ENCODE measurements around the gene PLCD3. TPM values are rescaled to one million over a fixed set of nuclear protein-coding genes. Genes with fewer than 3 reads are reported as not detected.
"Not testable (repeated sequence)": the region's sequence is repeated elsewhere in the genome, so short reads cannot be mapped to it uniquely, and the experiment has no call there.

PLCD3 gene
- total RNA-seq, 1 experiment from 2014 or later, result 130 TPM

DNA sequence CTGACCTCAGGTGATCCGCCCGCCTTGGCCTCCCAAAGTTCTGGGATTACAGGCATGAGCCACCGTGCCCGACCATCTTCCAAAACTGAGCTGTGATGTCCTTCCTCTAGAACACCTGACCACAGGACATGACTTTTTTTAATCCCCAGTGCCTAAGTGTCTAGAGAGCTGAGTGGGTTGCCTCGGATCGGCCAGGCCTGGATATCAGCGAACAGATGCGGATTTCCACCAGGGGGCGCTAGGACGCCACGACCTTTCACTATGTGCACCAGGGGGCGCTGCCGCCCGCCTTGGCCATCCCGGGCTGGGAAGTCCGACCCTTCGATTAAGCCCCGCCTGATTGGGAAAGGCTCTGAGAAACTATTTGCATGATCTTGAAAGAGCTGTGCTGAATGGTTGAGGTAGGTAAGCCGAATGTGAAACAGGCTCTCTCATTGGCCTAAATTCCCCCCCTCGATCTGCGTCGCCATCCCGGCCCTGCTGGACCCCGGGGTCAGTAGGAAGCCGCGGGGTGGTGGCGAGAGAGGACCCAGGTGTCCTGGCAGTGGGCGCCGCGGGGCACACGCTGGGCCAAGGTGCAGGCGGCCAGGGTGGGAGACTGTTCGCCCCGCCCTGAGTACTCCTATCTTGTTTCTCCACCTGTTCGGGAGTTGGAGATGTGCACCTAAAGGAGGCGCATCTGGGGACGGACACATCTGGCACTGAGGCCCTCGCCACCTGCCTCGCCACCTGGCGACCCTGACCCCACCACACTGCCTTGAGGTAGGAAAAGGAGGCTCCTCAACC lies 3.1 kb upstream of the PLCD3 start, which contains the start of gene ACBD4:
ACBD4 (plus strand) TSS at position 496 of the 786 bp plus-strand sequence. CDS start 458 bp downstream, outside the sequence.
- peak; percentile 99 for DNase-seq (ENCODE audit: low spot score)

DNA sequence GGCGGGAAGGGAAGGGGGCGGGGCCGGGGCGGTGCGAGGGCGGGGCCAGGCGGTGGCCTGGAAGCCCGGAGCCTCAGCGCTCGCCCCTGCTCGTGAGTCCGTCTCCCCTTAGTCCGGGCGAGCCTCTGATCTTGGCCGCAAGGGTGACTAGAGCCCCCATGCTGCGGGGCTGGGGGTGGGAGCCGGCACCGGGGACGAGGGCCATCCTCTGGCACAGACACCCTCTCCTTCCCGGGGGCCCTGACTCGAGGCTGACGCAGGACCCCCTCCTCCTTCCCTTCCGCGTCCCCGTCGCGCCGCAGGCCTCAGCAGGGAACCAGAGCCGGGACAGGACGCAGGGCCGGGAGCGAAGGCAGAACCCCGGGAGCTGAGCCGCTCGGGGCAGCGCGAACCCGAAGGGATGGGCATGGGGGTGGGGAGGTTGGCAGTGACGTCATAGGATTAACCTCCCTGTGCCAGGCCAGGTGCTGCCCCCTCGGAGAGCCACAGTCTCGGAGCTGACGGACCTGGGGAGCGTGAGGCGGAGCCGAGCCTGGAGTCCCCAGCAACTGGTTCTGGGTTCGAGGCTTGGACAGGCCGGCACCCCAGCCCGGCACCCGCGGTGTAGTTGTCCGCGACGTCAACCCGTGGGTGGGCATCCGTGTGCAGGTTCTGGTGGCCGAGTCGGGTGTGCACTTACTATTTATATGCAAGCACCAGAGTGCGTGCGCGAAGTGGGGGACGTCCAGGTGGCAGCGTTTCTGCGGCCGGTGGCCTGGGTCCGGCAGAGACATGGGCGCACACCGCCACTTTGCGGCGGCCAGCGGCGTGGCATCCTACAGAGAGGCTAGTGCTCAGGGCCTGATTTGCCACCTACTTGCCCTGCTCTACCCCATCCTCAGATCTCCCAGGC lies 503 bp upstream of the PLCD3 start:
- peak; percentile 91 for DNase-seq (ENCODE audit: low spot score)

DNA sequence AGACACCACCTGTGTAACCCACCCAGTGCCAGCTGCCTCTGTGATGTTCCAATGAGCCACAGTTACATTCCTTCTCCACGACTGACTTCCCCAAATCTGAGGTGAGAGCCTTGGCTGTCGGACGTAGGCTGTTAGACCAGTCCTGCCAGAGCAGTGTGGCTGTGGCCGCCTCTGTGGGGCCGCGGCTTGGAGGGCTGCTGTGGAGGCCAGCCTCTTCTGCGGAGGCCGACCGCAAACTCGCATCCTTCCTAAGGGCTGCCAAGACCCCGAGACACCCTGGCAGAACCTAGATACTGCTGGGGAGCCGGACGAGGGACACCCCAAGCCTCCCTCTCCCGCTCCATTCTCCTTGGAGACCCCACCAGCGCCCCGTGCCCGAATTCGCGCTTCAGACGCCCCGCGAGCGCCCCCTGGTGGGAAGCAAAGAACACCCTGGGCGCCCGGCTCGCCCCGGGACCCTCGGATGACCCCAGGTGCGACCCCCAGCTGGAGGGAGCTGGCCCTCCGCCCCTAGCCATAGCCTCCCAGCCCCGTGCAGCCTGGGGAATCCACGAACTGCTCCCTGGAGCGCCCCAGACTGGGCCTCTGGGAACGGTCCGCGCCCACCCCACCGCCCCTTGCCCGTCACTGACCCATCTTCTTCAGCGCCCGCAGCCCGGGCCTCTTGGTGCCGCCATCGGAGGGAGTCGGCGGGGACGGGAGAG lies 547 bp downstream of the PLCD3 start:
- peak; percentile 47 for DNase-seq (ENCODE audit: low spot score)

DNA sequence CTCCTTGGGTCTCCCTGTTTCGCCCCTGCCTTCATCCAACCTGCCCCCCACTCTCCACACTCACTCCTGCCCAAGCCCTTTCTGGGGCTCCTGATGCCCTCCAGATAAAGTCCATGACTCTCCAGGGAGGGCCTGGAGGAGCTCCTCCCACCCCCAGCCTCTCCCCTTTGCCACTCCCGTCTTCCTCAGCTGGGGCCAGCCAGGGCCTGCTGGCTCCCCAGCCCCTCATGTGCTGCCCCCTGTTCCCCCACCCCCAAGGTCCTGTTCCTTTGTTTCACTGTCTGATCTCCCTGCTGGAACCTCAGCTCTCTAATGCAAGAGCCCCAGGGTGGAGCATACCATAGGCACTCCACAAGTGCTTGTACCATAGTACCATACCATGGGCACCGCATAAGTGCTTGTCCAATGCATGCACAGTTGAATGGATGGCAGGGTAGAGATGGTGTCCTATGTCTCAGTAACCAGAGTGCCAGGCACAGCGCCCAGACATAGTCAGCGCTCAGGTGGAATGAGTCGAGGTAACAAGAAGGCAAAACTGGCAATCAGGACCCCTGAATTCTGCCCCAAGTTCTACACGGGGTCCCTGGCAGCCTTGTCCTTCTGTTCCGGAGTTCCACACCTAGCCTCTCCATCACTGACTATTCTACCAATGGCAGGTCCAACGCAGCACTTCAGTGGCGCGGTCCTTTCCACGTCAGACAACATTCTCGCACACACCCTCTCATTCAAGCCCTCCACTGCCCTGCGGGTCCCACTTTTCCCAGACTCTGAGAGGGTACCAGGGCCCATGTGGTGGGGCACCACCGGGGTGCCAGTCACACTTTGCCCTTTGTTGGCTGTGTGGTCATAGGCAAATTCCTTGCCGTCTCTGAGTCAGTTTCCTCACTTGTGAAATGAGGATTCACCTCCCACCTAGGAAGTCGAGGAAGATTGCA lies 1.4 kb downstream of the PLCD3 start:
- DNase-seq (ENCODE audit: low spot score), result no peak

DNA sequence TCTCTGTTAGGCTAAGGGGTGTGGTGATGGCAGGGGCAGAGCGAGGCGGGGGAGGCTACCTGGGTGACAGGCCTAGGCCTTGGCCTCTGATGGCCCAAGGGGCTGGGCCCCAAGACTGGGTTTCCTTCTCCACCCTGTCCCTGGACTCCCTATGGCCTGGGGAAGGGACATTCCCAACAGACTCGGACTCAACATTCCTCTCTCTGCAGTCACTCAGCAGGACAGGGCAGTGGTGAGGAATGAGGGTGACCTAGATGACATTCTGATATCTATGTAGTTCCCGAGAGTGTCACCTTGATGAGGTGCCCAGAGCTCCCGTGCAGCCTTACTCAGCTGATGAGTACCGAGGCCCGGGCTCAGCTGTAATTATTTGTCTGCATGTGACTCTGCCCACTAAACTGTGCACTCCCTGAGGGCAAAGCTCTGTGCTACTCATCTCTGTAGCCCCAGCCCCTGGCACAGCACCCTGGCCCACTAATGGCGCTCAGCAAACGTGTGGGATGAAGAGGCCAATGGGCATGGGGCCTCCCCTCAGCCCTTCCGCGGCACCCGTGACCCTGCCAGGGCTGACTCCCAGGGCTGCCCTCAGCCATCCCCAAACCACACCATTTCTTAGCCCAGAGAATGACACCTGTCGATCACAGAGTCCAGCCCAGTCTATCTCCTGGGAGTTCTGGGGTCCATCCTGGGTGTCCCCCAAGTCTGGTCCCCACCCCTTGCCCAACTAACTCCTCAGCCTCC lies 2.2 kb downstream of the PLCD3 start:
- DNase-seq (ENCODE audit: low spot score), result peak; percentile 77

DNA sequence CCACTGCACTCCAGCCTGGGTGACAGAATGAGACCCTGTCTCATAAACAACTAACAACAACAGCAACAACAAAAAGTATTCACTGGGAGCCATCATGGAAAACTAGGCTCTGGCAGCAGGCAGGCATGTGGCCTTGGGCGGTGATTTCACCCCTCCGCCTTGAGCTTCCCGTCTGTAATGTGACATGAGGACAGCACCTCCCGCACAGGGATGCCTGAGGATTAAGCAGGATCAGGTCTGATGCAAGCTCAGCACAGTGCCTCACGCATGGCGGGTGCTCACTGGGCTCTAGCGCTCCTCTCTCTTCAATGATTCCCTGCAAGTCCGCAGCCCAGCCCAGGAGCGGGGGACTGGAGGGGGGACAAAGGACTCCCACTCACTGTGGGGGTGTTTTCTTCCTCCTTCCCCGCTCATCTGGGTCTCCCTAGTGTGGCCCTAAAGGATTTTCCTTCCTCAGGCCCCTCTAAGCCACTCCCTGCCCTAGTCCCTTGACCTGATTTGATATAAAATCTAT lies 2.8 kb downstream of the PLCD3 start:
- peak; percentile 61 for DNase-seq (ENCODE audit: low spot score)

DNA sequence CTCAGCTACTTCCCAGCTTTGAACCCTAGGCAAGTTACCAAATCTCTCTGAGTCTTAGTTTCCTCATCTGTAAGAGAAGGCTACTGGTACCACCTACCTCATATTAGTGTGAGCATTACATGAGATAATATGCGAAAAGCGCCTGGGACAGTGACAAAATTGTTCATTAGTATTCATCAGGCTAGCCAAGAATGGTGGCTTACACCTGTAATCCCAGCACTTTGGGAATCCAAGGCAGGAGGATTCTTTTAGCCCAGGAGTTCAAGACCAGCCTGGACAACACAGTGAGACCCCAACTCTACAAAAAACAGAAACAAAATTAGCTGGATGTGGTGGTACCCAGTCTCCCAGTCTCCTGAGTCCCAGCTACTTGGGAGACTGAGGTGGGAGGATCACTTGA lies 3.3 kb downstream of the PLCD3 start:
- no peak for DNase-seq (ENCODE audit: low spot score)

DNA sequence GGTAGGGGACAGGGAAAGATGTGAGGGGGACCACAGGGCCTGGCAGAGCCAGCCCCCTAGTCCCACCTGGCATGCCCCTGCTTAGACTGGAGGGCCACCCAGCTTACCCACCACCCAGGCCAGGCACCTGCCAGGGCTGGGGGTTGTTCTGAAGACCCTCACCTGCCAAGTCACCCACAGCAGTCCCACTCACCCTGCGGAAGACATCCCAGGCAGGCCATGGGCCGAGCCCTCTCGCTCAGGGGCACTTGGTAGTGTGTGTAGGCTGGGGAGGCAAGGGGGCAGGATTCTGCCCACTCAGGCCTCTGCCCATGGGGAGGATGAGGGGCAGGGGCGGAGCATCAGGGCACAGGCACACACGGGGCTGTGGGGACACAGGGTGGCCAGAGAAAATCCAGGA lies 4.0 kb downstream of the PLCD3 start:
- no peak for DNase-seq (ENCODE audit: low spot score)

DNA sequence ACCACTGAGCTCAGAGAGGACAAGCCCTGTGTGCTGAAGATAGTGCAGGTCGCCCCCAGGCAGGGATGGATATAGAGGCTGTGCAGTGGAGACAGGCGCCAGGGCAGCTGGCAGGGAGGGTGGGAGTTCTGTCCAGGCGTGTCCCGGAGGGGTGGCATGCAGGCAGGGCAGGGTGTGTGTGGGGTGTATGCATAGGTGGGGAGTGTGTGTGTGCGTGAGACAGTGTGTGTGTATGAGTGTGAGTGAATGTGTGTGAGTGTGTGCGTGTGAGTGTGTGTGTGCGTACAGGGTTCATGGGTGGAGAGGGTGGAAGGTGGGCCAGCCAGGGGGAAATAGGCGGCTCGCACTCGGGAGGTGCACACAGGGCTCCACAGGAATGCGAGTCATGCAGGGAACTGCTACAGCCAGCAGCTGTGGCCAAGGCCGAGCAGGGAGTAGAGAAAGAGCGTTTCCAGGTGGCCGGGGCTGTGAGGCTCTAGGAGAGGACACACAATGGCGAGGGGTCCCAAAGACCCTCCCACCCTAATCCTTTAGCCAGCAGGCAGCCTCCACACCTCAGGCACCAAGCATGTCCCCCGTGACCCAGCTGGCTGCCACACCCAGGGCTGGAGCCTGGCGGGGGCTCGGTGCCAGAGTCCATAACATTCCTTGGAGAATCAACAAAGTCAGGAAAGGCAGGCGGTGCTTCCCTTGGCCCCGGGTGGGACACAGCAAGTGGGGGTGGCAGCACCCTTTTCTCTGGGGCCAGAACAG lies 4.6 kb downstream of the PLCD3 start:
- peak; percentile 80 for DNase-seq (ENCODE audit: low spot score)

DNA sequence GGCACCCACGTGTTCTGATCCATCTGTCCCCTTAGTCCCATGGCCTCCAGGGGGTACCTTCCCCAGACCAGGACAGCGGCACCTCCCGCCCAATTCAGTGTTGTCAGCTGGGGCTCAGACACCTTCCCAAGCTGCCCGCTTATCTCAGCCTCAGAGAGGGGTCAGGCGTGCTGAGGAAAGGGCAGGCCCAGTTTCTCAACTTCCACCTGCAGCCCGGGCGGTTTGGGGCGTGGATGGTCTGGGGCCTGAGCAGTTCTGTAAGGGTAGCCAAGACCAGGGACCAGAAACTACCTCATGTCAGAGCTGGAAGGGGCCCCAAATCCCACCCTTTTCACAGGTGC lies 5.1 kb downstream of the PLCD3 start:
- no peak for DNase-seq (ENCODE audit: low spot score)

DNA sequence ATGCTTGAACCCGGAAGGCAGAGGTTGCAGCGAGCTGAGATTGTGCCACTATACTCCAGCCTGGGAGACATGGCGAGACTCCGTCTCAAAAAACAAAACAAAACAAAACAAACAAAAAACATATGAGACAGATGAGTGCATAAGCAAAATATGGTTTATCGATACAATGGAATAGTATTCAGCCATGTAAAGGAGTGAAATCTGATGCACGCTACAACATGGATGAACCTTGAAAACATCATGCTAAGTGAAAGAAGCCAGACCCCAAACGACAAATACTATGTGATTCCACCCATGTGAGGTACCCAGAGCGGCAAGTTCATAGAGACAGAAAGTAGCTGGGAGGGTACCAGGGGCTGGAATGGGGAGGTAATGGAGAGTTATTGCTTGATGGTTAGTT lies 6.8 kb downstream of the PLCD3 start:
- DNase-seq (ENCODE audit: low spot score), result no peak

DNA sequence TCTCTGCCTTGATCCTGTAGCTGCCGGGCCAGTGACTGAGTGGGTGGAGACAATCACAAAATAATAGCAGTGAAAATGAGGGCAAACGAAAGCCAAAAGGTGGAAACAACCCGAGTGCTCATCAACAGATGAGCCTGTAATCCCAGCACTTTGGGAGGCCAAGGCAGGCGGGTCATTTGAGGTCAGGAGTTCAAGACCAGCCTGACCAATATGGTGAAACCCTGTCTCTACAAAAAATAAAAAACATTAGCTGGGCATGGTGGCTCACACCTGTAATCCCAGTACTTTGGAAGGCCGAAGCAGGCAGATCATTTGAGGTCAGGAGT lies 7.6 kb downstream of the PLCD3 start:
- not testable (repeated sequence) for DNase-seq (ENCODE audit: low spot score)

DNA sequence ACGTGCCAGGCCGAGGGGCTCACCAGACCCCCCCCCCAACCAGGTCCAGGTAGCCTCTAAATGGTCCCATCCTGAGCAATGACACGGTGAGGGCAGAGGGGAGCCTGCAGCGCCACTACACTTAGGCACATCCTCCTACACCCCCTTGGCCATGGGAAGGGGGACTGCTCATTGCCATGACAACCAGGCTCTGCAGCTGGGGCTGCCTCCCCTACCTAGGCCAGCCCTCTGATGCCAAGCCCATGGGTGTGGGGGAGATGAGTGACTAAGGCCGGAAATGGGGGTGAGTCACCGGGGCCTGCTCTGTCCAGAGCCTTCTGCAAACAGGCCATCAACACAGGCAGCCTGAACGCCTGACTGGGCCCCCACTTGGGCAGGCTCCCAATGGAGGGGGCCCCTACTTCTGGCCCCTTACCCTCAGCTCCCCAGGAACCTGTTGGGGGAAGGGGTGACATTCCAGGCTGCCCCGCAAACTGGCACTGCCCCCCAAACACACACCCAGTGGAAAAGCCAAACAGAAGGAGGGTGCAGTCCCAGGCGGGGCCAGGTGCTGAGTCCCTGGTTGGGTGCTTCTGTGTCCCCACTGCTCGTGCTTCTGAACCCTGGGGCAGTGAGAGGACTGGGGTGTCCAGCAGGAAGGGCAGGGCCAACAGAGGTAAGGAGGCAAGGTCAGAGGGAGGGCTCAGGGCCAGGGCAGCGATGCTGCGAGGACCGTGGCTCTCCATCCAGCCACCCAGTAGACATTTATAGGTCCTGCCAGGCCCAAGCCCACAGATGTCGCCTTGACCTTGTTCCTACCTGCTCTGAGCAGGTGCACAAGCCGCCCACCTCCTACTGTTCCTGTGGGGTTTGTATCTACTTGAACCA lies 8.2 kb downstream of the PLCD3 start:
- peak; percentile 82 for DNase-seq (ENCODE audit: low spot score)

DNA sequence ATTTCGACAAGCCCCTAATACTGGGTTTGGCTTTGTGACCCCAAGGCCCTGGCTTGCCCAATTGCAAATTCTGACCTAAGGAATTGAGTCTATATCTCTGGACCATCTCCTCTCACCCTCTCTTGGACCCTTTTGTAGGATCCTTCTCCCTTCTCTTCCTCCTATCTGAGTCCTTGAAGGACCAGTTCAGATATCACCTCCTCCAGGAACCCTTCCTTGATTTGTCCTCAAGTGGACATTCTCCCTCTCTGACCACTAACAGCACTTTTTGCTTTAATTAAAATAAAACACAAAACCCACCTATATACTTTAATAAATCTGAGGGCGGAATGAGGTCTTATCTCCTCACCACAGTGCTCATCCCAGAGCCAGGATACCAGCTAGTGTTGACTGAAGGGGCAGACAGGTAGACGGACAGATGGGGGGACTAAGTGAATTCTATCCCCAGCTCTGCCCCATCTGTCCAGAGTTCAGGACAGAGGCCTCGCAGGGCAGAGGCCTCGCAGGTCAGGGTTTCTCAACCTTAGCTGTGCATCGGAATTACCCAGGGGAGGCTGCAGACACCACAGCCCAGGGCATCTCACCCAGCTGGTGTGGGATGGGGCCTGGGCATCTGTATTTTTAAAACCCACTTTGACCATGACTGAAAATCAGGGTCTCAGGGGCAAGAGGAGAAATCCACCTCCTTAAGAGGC lies 9.1 kb downstream of the PLCD3 start:
- no peak for DNase-seq (ENCODE audit: low spot score)

DNA sequence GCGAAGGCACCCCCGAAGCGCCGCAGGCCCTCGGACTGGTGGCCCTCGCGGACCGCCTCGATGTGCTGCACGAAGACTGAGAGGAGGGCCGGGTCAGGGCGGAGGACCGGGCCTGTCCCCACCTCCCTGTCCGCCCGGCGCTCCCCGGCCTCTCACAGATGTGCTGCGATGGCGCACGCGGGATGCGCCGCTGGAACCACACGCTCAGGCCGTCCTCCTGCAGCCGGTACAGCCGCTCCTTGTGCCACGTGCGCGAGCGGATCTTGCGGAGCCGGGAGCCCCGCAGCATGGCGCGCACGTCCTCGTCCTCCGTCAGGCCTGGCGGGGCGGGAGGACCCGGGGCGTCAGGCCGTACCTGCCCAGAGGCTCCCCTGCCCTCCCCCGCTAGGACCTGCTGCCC lies 11.3 kb downstream of the PLCD3 start:
- no peak for DNase-seq (ENCODE audit: low spot score)

DNA sequence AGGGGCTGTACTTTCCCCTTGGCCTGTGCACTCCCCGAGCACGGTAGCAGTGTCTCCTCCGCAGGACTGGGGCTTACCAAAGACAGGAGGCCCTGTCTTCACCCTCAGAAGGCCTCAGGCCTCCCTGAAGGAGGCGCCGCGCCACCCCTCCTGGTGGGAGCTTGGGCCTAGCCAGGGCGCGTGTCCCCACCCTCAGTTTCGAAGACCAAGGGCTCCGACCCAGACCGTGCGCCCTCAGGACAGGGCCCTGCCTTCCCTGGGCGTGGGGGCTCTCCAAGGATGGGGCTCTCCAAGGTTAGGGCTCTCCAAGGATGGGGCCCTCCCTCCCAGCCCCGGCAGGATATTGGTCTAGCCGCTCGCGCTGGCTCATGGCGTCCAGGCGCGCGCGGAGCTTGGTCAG lies 11.8 kb downstream of the PLCD3 start:
- no peak for DNase-seq (ENCODE audit: low spot score)

DNA sequence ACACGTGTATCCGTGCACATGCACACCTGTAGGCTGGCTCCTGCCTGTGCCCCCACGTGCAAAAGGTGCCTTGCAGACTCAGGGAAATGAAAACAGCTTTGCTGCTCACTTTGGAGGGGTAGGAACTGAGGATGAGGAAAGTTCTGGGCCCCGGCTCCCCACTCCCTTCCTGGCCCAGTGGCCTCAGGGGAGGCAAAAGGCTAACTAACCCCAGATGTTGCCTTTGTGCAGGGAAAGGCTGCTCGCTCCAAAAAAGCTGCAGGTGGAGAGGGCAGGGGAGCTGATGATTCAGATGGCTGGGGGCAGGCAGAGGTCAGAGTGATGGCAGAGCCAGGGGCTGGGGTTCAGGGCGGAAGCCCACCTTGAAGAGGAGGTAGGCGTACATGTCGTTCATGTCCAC lies 12.4 kb downstream of the PLCD3 start:
- no peak for DNase-seq (ENCODE audit: low spot score)

DNA sequence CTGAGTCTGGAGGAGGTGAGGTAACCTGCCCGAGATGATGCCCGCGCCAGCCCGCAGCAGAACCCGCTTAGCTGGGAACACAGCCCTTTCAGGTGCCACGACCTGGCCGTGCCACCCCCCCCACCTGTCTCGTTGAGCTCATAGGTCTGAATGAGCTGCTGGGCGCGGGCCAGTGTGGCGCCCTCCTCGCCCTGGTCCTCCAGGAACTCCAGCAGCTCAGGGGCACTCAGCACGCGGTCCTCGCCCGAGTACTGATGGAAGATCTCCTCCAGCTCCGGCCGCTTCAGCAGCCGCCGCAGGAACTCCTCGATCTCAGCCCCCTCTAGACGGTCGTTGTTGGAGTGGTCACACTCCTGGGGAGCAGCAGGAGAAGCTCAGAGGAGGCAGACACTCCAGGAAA lies 13.6 kb downstream of the PLCD3 start:
- no peak for DNase-seq (ENCODE audit: low spot score)
